HG02981 (cell line): Measurements from ENCODE around the gene UNC80.

Source experiments
- ATAC-seq: cut with Tn5 transposase; IDR thresholded peaks from one replicate; pipeline ENCODE4 v1.9.1; 2021; ENCODE audit warnings: mild to moderate bottlenecking, moderate library complexity; ENCODE audit not compliant: unreplicated experiment

The UNC80 gene

GRCh38 chr2:209805351-209805750, 33.7 kb downstream of the UNC80 start:
- ATAC-seq: no peak

- no peak for ATAC-seq
Measured at GRCh38 chr2:209806318-209806717, 34.7 kb downstream of the UNC80 start.

- ATAC-seq: no peak
Measured at GRCh38 chr2:209808521-209808920, 36.9 kb downstream of the UNC80 start.

- no peak for ATAC-seq
Measured at GRCh38 chr2:209809256-209809655, 37.6 kb downstream of the UNC80 start.

- ATAC-seq: no peak
Measured at GRCh38 chr2:209817844-209818271, 46.2 kb downstream of the UNC80 start.

- ATAC-seq: no peak
Measured at GRCh38 chr2:209818939-209819338, 47.3 kb downstream of the UNC80 start.

GRCh38 chr2:209821806-209822205, 50.2 kb downstream of the UNC80 start:
- ATAC-seq: no peak

- ATAC-seq: no peak
Measured at GRCh38 chr2:209823484-209823883, 51.9 kb downstream of the UNC80 start.

- no peak for ATAC-seq
Measured at GRCh38 chr2:209824391-209824790, 52.8 kb downstream of the UNC80 start.

GRCh38 chr2:209830722-209831465, 59.3 kb downstream of the UNC80 start:
- no peak for ATAC-seq

- no peak for ATAC-seq
Measured at GRCh38 chr2:209834767-209835166, 63.1 kb downstream of the UNC80 start.

GRCh38 chr2:209840434-209840833, 68.8 kb downstream of the UNC80 start:
- no peak for ATAC-seq

GRCh38 chr2:209845666-209846065, 74.0 kb downstream of the UNC80 start:
- no peak for ATAC-seq

- ATAC-seq: no peak
Measured at GRCh38 chr2:209864716-209865295, 93.2 kb downstream of the UNC80 start.

GRCh38 chr2:209868271-209868994, 96.8 kb downstream of the UNC80 start:
- no peak for ATAC-seq

GRCh38 chr2:209870067-209870466, 98.4 kb downstream of the UNC80 start:
- ATAC-seq: no peak

- ATAC-seq: no peak
Measured at GRCh38 chr2:209872675-209873074, 101.0 kb downstream of the UNC80 start.

- no peak for ATAC-seq
Measured at GRCh38 chr2:209875270-209875669, 103.6 kb downstream of the UNC80 start.

GRCh38 chr2:209876211-209876610, 104.6 kb downstream of the UNC80 start:
- ATAC-seq: no peak

- ATAC-seq: no peak
Measured at GRCh38 chr2:209878701-209879100, 107.1 kb downstream of the UNC80 start.

GRCh38 chr2:209900638-209901037, 129.0 kb downstream of the UNC80 start:
- no peak for ATAC-seq

- no peak for ATAC-seq
Measured at GRCh38 chr2:209901172-209901571, 129.5 kb downstream of the UNC80 start.
